Fibroblast of gingiva (primary cell): Measurements from ENCODE around the gene RPL36AL.
A peak's percentile ranks its signal among the peaks of the same experiment; 100 is the strongest.
"Not testable (repeated sequence)": the region's sequence is repeated elsewhere in the genome, so short reads cannot be mapped to it uniquely, and the experiment has no call there.

Source experiments
- DNase-seq: peaks from one replicate; pipeline ENCODE4 v3.0.0-alpha.2; 2011; ENCODE audit warnings: low read depth

The RPL36AL gene

GRCh38 chr14:49619273-49619672 is 1.2 kb downstream of the RPL36AL start:
- DNase-seq: not testable (repeated sequence)

GRCh38 chr14:49617852-49618519 is 2.4 kb downstream of the RPL36AL start:
- no peak for DNase-seq

- DNase-seq: peak; percentile 33
Observed at GRCh38 chr14:49615776-49616175, 4.7 kb downstream of the RPL36AL start.

DNA sequence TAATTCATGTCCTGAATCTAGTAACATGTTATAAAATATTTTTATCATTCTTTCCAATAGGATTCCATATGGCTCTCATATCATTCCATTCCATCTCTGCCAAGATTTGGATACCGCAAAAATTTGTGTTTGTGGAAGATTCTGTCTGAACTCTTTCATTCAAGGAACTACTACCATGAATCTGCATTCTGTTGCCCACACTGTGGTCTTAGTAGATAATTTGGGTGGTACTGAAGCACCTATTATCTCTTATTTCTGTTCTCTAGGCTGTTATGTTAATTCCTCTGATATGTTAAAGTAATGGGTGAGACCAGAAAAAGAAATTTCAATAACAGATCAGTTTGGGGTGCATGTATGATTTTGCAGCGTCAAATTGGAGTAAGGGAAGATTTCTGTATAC is 6.2 kb downstream of the RPL36AL start:
- DNase-seq: no peak

- no peak for DNase-seq
Observed at GRCh38 chr14:49612671-49613070, 7.8 kb downstream of the RPL36AL start.

GRCh38 chr14:49612251-49612650 is 8.2 kb downstream of the RPL36AL start:
- DNase-seq: no peak

- DNase-seq: no peak
Observed at GRCh38 chr14:49607583-49607982, 12.8 kb downstream of the RPL36AL start.

- peak; percentile 78 for DNase-seq
Observed at GRCh38 chr14:49598485-49599300, 21.7 kb downstream of the RPL36AL start, which contains the start of gene LRR1. Gene LRR1, plus strand, starts transcription at chr14:49598940. Its CDS starts 81 bp downstream, at chr14:49599021.

DNA sequence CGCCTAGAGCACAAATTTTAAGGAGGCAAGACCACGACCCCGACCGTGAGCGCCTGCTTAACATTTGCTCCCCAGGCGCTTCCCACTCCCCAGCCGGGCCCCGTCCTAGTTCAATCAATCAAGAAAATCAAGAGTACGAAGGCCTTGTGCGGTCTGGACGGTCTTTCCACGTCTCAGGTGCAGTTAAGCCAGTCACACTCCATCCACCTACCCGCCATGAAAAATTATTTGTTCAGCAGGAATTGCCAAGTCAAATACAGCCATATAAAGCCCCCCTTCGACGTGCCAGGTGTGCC is 22.3 kb downstream of the RPL36AL start:
- no peak for DNase-seq

DNA sequence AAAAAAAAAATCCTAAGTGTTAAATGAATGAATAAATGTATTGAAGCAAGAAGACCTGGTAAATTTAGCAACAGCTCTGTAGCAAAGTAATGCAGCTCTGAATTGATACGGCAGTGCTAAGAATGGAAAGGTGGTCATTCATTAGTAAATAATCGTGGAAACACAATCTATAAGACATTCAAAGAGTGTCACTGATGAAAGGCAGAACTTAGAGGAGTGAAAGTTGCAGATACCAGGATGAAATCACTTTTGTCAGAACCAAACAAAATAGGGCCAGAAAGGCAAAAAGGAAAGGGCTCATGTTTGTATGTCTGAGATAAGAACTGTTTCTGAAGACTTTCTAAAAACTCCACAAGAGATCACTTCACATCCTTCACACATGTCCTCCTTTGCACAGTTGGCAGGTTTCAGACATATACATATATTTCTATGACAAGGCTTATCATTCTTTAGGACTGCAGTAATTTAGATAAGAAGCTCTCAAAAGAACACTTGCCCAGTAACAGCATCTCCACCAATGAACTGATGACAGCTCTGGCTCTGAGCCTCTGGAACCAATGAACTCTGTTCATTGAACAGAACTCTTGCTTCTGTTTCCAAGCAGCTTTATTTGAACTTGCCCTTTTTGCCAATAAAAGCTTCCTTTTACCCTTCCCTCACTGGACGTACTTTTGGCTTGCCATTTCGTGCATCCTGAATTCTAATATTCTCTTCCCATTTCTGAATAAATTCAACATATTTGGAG is 25.9 kb downstream of the RPL36AL start:
- peak; percentile 48 for DNase-seq

DNA sequence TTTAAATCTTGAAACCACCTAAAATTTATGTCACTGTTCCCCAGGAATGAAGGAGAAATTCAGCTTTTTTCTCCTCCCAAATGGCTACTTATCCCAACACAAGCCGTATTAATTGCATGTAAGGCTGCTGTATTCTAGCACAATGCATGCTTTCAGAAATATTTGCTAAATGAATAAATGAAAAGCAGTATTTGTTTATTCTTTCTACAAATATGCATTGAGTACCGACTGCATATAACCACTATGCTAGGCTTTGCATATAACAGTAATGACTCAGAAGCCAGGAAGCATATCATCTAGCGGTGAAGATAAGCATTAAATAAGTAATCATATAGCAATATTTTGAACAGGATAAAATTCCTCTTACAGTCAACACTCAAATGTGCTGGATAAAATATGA is 27.4 kb downstream of the RPL36AL start:
- no peak for DNase-seq

DNA sequence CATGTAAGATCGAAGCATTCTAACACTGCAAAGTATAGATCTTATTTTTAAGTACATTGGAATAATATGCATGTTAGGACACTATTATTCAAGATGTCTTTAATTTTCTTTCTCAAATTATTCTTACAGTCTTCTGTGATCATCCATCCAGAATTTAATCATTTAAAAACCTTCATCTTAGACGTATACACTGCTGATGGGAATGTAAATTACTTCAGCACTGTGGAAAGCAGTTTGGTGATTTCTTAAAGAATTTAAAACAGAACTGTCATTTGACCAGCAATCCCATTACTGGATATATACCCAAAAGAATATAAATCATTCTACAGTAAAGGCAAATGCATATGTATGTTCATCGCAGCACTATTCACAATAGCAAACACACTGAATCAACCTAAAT is 31.0 kb downstream of the RPL36AL start:
- DNase-seq: no peak

DNA sequence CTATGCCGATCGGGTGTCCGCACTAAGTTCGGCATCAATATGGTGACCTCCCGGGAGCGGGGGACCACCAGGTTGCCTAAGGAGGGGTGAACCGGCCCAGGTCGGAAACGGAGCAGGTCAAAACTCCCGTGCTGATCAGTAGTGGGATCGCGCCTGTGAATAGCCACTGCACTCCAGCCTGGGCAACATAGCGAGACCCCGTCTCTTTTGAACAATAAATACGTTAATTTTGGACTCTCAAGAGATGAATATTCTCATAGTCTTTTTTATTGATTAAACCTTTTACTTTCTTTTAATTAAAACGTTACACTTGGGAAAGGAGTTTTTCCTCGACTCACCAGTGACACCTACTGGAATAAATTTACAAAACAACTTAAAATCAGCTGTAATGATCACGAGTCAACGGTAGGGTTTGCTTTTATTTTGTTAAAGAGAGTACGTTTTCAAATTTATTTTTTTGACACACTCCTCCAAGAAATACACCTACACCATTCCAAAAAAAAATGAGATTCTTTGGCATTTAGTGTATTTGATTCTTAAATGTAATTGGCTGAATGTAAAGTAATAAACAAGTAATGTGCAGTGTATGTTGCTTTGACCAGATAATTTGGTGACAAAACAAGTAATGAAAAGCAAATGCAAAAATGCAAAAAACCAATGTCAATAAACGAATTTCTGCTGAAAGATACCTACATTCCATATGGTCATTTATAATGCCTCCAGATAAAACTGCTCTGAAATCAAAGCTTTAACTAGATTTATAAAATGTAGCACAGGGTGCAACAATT is 33.6 kb downstream of the RPL36AL start:
- DNase-seq: peak; percentile 70

DNA sequence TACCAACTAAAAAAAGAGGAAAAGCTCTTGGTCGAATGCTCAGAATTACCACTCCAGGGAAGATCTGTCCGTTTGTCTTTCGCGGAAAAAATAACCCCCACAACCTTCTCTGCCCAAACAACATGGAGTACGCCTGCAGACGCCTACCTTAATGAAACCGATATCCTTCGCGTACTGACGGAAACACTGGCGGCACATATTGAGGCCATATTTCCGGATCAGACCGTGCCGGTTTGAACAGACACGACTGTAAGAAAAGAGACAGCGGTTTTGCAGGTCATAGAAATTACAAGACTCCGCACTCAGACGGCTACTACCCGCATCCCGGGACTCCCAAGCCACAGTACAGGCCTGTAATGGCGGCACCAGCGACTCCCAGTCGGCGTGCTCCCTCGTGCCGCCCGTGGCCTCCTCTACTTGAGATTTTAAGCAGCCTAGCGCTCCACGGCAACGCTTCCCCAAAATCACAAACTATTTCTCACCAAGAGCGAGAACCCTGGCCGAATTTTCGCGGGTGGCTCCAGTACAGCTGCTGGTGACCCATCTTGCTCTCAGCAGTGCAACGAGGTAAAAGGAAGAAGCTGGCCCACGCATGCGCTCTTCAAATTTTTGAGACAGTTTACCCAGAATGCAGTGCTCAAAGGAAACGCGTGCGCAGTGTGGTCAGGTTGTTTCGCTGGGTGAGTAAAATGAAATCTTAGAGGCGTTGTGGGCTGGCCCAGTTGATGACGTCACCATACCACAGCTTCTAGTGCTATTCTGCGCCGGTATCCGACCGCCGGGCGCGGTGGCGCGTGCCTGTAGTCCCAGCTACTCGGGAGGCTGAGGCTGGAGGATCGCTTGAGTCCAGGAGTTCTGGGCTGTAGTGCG is 34.4 kb downstream of the RPL36AL start, which contains the start of gene RPS29:
Gene RPS29 (minus strand): TSS at position 578 of the 870 bp plus-strand sequence. CDS start 34 bp downstream, at position 544.
- peak; percentile 98 for DNase-seq

GRCh38 chr14:49584981-49585640 is 35.3 kb downstream of the RPL36AL start:
- DNase-seq: not testable (repeated sequence)

GRCh38 chr14:49584058-49584457 is 36.4 kb downstream of the RPL36AL start:
- no peak for DNase-seq

GRCh38 chr14:49583629-49584028 is 36.8 kb downstream of the RPL36AL start:
- no peak for DNase-seq

- DNase-seq: no peak
Observed at GRCh38 chr14:49582113-49582977, 38.1 kb downstream of the RPL36AL start.
